Medulla oblongata (tissue), 1 donor: ENCODE data around the gene ALPI.

Experiments used
- DNase-seq: peaks from one replicate; pipeline ENCODE4 v3.0.0-alpha.2; 2015; ENCODE audit errors: extremely low spot score

The ALPI gene

DNA sequence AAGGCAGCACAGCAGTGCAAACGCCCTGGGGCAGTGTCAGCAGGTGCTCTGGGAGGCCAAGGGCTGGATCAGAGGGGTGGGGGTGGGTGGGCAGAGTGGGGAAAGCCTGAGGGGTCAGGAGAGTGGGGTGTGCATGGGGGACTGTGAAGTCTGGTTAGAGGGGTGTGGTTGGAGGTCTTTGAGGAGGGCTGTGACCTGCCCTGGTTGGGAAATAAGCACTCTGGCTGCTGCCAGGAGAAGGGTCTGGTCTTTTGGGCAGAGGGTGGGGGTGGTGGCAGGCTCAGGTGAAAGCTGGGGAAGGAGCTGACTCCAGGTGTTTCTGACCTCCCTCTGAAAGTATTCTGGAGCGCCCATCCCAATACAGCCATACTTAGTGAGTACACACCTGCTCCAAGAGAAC, 4.2 kb downstream of the ALPI start:
- no peak for DNase-seq

DNA sequence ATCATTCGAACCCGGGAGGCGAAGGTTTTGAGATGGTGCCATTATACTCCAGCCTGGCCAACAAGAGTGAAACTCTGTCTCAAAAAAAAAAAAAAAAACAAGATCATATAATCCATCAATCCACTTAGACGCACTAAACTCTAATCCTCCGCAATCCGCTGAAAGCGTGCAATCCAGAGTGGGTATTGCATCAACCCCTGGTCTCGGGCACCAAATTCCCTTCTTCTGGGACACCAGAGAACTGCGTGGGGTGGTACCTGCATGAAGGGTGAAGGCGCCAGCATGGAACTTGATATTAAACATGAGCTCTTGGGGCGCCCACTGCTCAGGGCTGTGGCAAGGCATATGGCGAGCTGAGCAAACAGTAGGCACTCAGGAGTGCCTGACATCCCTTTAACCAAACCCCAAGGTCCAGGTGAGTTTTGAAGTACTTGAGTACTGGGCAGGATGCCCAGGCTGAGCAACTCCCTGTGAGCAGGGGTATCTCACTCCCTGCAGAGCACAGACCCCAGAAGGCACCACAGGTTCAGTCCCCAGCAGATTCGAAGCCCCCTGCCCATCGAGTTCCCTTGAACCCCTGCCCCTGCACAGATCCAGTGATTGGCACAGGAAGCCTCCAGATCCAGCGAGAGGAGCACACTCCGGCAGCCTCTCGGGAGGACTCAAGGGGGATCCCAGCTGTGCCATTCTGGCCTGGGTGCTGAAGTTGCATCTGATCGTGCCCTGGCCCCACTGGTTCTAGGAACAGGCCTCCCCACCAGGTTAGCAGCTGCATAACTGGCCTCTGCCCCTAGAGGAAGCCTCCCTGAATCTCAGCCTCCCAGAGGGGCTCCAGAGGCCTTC, 8.0 kb downstream of the ALPI start:
- no peak for DNase-seq

DNA sequence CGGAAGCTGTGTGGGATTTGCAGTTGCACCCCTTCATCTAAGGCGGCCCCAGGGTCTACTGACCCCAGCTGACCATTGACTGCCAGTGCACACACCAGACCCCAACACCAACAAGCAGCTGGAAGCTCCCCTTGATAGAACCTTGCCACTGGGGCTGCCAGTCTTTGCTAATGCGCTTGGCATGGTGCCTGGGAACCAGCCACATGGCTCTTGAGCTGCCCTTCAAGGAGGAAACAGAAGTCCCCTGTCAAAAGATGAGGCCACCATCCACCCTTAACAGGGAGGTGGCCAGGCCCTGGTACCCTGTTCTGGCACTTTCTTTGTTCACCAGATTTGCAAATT, 8.6 kb downstream of the ALPI start:
- no peak for DNase-seq

DNA sequence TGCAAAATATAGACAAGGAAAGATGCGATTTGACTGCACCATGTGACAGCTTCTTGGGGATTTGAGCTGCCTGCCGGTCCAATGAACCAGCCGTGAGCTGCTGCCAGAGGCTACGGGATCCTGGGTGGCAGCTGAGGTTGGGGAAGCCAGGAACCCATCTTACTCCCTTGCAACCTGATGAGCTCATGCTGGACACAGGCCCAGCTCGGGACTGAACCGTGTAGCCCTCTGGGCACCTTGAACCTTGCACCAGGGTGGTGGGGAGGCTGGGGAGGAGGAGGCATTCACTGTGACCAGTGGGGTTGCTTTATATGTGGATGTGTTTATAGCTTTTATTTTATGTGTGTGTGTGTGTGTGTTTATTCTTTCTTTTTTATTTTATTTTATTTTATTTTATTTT, 9.1 kb downstream of the ALPI start:
- no peak for DNase-seq

DNA sequence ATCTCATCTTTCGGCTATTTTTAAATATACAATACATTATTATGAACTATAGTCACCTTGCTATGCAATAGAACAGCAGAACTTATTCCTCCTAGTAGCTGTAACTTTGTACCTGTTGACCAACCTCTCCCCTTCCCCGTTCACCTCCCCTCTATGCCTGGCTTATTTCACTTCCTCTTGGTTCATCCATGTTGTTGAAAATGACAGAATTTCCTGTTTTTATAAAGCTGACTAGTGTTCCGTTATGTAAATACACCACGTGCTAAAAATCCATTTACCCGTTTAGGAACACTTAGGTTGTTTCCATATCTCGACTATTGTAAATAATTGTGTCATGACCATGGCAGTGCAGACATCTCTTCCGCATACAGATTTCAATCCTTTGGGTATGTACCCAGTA, 10.3 kb downstream of the ALPI start:
- no peak for DNase-seq

DNA sequence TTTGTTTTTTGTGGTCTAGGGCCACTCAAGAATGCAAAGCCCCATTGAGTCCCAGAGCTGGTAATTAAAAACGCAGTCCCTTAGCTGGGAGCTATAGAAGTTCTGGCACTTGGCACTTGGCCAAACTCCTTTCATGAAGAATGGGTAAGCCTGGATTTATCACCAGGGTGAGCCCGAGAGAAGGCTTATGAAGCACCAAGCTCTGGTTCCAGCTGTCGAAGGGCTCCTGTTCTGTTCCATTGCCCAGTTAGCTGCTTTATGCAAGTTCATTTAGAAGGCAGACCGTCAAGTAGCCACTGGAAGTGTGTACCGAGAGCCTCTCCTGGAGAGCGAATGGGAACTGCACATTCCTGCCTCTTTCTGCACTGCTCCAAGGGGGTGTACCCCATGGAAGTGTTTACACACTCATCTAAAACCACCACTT, 17.5 kb downstream of the ALPI start:
- DNase-seq, result peak; percentile 4

DNA sequence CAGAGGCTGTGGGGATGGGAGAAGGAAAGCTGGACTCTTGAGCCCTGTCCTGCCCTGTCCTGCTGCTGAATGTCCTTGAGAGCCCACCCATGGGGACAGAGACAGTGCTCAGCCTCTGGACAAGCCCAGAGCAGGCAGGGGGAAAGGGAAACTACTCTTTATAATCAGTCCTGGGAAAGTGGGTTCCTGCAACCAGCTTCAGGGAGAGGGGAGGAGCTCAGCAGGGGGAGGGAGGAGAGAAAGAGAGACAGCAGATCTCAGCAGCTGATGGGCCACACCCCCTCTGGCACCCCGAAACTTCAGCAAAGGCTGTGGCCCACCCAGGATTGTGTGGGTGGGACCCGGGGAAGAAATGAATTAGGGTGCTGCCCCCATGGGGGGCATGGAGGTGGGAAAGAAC, 20.1 kb downstream of the ALPI start:
- no peak for DNase-seq

DNA sequence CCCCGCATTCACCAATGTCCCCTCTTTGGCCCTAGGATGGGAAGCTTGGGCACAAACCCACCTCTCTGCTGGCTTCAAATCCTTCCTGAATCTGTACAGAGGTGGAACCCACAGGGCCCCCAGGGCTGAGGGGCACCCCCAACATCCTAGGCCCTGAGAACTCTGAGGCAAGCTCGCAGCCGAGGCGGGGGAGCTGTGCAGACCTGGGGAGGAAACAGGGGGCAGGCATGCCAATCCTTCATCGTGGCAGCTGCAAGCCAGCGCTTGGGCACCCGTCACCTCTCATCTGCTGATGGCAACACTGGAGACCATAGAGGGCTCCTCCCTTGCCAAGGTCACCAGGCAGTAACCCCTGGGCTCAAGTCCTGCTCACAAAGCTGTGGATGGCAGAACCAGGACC, 20.8 kb downstream of the ALPI start:
- no peak for DNase-seq

DNA sequence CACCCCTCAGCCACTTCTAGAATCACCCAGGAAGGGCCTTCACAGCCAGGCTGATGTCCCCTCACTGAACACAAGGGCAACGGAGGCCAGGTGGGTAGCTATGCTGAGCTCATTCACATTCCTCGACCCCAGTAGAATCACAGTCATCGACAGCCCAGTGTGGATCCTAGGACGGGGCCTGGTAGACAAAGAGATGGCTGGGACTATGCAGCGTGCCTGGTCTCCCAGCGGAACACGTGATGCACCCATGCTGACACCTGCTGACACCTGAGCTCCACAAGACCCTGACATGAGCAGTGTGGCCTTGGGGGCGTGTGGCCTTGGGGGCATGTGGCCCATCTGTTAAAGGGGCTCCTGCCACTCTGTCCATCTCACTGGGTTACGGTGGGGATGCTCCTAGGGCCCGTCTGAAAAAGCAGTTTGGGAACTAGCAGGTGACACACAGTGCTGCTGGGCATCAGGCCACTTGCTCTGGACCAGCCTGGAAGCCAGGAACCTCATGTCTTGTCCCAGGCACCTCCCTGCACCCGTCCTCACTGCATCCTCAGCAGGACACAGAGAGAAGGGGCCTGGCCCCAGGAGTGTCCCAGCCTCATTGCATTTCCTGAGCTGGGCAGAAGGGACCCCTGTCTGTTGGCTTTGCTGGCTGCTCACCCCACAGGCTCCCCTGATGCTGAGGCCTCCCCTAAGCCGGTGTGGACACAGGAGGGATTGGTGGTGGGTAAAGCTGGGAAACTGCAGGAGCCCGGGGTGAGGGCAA, 22.0 kb downstream of the ALPI start:
- no peak for DNase-seq

DNA sequence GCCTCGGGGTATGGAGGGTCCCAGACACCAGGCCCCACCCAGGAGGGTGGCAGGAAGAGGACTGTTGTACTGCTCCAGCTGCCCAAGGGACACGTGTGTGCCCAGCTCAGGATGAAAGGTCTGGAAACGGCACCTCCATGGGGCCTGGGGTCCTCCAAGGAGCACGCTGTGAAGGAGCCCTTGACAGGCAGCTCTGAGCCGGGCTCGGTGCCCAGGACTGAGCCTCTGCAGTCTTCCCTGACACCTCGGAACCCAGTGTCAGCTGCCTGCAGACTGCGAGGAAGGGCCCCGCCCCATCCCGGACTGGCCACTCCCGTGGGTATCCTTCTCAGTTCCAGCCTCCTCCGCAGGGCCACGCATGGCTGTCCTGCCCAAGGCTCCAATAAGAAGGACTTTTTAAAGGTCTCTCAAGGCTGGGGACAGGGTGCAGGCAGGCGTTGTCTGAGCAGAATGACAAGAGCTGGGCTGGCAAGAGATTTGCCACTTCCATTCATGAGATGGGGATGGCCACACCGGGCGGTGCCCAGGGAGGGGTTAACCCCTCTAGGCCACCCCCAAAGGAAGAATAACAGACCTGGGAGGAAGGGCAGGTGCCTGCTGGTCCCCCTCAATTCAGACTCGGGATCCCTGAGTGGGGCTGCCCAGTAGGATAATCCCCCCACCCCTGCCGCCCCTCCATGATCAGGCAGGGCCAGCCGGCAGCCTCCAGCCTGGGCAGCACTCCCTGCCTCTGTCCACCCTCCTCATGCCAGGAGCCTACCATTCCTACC, 22.8 kb downstream of the ALPI start:
- DNase-seq, result no peak

DNA sequence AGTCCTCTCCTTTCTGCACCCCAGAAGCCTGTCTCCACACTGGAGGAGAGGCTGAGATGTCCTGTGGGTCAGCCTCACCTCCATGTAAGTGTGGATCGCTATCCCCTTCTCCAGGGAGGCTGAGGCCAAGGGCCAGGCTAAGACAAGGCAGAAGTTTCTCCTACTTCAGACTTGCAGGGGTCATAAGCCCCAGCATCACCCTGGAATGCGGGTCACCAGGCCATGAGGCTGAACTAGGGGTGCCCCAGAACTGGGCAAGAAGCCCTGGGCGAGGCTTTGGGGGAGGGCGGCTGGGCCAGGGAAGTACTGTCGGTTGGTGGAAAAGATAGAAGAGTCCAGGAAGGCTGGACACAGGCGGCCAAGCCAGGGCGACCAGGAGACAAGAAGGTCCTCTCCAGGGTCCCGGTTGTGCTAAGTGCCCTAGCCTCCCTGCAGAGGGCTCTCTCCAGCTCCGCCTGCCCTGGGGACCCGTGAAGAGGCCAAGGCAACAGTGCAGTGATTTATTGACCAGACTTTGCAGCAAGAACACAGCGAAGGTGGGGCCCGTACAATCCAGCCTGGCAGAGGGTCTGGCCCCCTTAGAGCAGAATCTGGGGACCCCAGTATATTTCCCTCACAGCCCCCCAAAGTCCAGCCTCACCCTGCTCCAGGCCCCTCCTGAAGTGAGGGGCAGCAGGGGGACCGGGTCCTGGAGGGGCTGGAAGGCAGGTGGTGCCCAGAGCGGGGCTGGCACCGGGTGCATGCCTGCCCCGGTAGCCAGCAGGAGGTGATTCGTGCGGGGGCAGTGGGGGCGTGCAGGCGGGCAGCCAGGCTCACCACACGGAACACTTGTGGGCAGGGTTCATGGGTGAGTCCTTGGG, 23.6 kb downstream of the ALPI start:
- DNase-seq, result no peak

DNA sequence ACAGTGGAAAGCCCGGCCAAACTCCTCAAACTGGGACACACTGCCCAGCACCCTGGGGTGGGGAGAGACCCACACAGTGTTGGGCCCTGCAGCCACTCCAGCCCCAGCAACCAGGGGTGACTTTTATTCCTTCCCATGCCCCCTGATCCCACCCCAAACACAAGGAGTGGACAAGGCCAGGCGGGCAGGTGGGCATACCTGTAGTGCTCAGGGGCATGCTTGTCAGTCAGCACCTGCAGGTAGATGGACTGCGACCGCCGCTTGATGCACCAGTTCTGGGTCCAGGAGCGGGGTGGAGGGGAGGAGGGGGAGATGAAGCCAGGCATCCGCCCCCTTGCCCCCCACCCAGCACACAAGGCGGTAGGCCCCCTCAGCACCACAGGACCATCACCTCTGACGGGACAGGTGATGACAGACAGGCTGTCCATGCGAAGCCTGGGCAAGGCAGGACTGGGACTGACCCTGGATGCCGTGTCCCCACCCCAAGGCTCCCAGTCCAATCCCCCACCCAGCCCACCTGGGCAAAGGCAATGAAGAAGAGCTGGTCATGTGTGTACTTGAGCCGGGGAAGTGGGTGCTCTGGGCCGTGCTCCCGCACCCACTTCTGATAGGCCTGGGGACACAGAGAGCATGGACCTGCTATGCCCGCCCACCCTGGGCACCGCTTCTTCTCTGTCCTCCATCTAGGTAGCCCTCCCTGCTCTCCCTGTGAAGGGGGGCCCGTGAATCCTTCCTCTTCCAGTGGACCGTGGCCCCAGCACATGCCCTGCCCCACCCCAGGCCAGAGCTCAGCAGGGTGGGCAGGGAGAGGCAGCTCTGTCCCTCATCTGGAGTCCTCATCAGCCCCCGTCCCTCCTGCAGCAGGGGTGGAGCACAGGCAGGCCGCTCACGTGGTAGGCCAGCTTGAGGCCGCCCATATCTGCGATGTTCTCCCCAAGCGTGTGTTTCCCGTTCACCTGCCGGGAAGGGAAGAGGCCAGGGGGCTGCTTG, 24.5 kb downstream of the ALPI start:
- DNase-seq, result no peak

DNA sequence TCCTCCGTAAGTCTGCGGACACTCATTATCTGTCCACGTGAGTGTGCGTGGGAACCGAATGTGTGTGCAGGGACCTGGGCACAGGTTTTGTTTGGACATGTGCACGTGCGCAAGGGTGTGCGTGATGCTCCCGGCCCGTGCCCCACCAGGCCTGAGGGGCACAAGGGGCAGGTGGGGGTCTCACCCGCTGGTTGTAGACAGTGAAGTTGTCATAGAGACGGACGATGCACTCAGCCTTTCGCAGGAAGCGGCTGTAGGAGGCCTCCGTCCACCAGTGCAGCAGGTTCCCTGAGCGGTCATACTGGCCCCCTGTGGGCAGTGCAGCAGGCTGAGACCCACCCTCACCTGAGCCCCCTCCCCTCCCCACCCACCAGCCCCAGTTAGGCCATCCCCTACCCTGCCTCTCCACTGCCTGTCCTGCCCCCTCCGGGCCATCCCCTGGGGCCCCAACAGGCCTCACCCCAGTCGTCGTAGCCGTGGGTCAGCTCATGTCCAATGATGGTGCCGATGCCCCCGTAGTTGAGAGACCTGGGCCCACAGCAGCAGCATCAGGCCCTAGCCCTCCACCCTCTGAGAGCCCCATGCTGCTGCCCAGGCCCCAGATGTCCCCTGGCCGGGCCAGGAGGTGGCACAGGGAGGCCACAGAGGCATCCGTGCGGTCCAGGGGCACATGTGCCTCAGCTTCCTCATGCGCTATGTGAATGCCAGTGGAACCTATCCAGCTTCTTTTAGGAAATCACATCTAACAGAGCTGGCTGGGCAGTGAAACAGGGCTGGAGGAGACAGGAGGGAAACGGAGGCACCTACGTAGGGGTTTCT, 25.6 kb downstream of the ALPI start:
- no peak for DNase-seq

DNA sequence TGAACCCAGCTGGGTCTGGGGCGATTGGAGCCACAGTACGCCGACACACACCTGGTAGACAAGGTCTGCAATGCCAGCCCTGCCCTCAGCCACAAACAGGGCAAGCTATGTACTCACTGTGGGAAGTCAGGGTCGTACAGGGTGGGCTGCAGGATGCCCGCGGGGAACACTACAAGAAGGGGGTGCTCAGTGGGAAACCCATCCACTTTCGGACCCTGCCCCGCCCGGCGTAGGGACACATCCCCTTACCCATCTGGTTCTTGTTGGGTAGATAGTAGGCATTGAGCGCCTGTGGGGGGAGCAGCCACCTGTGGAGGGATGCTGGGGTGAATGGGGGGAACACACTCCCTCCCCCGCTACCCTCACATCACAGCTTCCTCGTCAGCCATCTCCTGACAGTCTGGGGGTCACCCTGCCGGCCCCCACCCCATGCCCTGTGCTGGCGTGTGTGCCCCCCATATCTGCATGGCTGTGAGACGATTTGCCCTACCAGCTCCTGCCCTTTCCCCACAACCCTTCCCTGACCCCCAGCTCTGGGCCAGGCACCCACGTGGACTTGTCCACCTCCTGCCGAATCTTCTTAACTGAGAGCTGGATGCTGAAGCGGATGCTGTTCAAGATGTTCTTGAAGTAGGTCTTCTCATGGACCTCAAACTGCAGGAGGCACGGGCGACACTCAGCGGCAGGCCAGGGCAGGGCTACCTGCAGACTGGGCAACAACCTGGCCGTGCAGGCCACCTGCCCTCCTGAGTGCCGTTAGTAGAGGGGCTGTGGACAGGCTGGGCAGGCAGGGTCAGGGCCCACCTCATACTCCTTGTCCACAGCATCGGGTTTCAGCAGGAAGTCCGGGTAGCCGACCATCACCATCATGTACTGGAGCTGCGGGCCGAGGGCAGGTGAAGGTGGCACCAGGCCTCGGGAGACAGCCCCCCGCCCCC, 26.6 kb downstream of the ALPI start:
- DNase-seq, result no peak

DNA sequence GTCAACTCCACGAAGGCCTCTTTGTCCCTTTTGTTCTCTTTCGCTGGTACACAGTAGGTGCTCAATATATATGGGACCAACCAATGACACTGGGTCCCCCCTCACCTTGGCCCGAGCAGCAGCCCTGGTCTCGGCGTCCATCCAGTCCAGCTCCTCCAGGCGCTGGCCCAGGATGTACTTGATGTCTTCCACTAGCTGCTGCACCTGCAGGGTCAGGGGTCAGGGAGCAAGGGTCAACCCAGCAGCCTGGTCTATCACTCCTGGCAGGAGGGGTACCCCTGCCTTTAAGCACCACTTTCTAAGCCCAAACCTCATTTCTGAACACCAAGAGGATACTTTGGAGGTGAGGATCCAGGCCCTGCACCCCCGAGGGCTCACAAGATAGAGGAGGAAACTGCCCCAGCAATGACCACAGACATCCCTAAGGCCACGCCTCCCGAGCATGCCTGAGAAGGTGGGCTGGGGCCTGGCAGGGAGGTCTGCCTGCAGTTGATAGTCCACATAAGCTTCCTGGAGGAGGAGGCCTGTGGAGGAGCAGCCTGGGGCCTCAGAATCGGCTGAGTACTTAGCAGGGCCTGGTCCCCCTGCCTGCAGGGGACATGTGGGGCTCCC, 27.5 kb downstream of the ALPI start:
- no peak for DNase-seq

DNA sequence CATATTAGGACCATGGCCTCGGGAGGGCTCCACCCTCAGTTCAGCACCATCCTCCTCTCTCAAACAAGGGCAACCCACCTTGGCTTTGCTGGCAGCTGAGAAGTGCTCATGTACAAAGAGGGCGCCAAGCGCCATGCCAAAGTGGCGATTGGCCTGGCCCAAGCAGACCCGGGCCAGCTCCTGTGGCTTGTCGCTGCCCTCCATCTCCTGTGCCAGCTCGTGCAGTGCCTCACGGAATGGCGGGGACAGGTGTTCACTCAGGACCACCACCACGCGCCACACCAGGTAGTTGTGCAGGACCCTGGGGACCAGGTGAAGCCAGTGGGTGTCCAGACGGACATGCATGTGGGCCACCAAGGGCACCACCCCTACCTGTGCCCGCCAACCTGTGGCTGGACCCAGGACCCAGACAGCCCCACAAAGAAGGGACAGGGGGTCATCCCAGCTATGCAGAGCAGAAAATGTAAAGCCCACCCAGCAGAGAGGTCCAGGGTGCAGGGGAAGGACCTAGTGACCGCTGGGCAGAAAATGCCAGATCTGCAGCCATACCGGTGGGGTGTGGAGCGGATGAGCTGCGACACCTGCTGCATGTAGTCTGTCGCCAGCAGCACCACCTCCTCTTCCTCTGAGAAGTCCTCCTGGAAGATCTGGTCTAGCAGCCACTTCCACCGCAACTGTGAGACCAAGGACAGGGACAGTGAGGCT, 28.1 kb downstream of the ALPI start:
- DNase-seq, result no peak

DNA sequence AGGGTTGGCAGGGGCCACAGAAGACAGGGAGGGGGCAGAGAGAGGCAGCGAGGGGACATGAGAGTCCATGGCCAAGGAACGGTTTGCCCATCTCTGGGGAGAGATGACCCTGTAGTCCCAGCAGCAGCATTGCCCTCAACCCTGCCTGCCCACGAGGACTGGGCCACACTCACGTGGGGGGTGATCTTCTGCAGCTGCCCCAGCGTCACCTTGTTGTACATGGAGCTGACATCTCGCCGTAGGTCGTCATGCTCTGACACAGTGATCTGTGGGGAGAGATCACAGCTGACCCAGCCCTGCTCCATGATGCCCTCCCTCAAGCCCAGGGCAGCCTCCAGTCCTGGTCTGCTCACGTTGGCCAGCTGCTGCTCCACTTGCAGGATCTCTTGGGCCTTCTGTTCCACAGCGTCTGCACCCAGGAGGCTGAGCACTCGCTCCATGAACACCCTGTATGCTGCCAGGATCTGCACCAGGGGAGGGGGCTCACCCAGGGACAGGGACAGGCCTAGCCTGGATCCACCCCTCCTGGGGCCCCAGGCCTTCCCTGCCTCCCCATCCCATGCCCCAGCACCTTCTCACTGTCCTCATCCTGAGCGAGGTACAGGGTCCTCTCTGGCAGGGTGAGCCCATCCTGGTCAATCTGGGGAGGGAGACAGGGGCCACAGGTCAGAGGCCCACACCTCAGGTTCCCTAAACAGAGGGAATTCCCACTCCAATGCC, 28.8 kb downstream of the ALPI start:
- DNase-seq, result no peak
